ENCODE measurements around the gene KRTAP17-1.

The KRTAP17-1 gene

GRCh38 chr17:41332239-41332638 is 16.7 kb upstream of the KRTAP17-1 start:
- no peak for DNase-seq

DNA sequence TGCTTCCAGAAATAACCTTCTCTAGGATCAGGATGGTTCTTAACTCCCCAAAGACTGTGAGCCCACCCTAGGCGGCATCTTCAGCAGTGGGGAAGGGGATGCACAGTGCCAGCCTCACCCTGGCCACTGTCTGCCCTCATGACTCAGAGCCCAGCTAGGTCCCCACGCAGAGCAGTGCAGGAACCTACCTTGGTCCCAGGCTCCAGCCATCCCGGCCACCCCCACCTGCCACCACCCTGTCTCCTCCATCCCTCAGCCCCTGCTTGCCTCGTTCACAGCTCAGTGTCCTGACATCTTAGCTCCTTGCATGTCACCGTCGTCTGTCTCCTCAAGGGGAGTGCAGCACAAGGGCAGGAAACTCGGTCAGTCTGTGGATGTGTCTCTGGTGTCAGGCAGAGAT is 16.1 kb upstream of the KRTAP17-1 start:
- DNase-seq = no peak

- DNase-seq = no peak
Observed at GRCh38 chr17:41329279-41329948, 13.9 kb upstream of the KRTAP17-1 start.

DNA sequence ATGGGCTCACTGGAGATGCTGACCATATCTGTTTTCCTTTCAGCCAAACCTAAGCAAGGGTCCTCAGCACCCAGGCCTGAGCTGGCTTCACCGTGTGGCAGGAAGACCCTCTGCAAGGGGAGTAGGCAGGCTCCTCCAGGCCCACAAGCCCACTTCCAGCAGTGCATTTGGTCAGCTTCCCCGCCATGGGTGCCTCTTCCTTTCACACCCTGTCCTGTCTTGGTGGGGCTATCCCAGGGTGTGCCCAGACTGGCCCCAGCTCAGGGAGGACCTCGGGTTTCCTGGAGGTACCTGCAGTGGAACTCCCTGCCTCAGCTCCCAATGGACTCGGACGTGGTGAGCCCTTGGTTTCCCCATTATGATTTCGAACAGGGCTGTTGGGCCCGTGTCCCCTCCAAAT is 12.7 kb upstream of the KRTAP17-1 start:
- no peak for DNase-seq

GRCh38 chr17:41327411-41328120 is 12.1 kb upstream of the KRTAP17-1 start:
- no peak for DNase-seq

DNA sequence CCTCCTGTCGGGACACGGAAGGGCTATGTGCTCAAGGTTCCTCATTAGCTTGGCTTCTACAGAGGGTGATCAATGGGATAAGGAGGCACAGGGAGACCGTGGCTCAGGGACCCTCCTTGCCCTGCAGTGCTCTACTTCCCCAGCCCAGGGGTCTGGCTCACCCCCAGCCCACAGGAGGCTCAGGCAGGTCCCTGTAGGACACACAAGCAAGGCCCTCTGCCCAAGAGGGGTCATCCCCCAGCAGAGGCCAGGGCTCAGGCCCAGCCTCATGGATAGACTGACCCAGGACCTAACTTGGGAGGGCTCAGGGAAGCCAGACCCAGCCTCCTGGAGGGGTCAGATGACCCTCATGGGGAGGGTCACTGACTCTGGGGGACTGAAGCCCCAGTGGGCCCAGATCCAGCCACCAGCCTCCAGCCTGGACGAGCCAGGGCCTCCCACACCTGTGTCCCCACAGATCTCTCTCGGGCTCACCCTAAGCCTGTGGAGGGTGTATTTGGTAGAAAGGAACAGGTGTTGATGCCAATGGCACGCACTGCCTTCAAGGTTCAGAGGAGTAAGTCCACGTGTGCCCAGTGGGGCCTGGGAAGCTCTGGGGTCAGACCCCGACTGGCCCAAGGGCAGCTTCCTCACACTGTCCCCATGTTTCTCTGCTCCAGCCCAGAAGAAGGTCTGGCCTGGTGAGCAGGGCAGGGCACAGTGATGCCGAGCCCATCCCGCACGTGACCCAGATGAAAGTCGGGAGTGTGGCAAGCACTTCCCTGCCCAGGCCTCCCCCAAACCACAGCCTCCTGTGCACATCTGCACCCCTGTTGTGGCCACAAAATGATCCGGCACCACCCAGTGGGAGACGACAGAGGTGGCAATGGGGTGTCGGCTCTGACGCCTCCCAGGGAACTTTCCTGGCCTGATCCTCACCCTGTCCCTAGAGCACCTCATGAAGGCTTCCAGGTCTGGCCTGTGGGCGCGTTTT is 10.9 kb upstream of the KRTAP17-1 start:
- no peak for DNase-seq

DNA sequence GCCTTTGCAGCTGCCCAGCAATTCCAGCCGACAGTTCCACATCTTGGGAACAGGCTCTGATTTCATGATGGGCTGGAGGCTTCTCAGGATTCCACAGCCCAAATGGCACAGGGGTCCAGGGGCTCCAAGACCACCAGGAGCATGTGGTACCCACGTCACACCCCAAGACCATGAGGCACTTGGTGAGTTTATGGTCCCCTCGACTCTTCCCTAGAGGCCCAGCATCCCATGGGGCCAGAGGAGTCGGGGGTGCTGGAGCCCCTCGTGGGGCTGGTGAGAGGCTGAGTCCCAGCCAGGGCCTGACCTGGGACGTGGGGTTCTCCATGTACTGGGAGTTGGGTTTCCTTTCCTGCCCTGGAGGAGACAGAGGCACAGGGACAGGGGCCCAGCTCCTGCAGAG is 10.1 kb upstream of the KRTAP17-1 start:
- DNase-seq = no peak

DNA sequence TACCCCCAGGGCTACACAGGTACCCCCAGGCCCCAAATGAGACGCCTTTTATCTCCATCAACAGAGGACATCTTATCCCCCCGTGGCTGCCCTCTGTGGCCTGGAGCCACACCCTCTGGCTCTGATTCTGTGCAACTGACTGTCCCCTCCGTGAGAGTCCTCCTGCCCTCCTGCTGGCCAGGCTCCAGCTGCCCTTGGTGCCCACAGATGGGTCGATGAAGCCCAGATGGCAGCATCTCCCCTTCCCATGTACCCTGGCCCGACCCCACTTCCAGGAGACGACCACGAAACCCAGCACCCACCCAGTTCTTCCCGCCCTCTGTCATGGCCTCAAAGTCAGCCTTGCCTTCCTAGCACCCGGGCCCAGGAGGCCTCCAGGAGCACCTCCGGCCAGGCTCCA is 9.6 kb upstream of the KRTAP17-1 start:
- DNase-seq = no peak

GRCh38 chr17:41324180-41325075 is 8.9 kb upstream of the KRTAP17-1 start:
- DNase-seq = no peak

DNA sequence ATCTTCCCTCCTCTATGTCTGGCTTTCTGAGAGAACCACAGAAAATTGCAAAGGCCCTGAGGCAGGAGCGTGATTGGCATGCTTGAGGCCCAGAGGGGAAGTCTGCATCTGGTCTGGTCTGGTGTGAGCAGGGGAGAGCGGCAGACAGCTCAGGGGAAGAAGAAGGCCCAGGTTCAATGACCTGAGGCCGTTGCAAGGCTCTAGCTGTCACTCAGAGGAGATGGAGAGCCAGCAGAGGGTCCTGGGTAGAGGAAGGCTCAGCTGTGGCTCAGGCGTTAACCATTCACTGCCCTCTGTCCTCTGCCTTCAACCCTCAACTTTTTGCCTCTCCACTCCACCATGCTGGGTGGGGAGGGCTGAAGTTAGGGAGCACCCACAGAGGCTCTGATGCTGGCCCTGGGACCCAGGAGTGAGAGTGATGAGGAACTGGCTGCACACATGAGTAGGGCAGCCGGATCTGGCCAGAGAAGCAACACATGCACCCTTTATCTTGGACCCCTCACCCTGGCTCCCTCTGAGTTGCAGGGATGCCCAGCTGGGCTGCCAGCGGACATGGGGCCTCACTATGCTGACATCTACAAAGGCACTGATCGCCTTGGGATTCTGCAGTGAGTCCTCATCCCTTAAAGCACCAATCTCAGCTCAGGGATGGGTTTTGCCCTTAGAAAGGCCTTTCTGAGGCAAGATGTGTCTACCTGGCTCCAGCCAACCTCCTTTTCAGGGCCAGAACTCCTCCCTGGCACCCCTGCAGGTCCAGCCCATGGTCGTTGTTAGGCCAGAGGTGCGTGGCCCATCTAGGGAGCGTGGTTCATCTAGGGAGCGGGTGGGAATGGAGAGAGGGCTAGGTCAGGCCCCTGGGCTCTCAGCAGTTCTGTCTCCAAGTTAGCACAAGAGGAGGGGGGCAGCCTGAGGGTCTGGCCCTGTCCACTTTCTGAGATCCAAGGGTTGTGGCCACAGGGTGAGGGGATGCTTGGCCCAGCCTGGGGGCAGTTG is 7.7 kb upstream of the KRTAP17-1 start:
- no peak for DNase-seq

- DNase-seq = no peak
Observed at GRCh38 chr17:41322094-41322902, 6.8 kb upstream of the KRTAP17-1 start.

DNA sequence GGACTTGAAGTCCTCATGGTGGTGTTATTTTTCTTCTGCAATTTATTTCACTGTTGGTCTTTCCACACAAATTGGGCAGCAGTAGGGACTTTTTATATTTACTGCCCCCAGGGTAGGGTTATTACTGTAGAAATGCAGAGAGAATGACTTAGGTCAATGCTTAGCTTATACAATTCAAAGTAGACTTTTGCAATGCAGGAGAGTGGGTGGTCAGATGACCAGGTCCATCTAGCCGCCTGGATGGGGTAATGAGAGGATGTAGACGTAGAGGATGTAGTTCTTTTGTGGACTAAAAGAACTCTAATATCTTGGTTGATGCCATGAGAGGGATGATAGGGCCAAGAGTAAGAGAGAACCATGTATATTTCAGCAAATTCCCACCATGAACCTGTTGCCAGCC is 2.7 kb upstream of the KRTAP17-1 start:
- DNase-seq = no peak

DNA sequence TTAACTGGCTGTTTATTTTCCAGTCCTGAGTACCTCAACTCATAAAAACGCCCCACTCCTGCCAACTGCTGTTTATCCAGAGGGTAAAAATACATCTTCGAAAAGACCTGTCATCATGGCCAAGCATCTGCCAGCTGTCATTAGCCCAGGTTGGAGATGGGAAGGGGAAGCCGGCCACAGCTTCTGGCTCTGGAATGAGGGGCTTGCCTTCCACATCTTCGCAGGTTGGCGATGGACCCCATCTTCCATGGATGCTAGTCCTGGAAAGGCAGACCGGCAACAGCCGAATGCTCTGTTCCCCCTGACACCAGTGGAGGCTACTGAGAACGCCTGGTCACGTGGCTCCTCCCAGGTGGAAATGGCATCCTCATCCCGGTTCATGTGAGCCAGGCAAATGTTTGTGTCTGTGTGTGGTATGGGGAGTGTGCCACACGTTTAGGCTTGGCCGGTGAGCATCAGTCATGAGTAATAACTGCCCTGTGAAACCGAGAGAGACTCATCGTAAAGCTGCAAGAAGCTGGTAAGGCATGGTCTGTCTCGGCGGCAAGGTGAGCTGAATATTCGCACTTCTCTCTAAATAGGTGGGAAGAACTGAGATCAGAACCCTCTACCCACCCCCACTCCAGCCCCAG is 420 bp upstream of the KRTAP17-1 start:
- no peak for DNase-seq

DNA sequence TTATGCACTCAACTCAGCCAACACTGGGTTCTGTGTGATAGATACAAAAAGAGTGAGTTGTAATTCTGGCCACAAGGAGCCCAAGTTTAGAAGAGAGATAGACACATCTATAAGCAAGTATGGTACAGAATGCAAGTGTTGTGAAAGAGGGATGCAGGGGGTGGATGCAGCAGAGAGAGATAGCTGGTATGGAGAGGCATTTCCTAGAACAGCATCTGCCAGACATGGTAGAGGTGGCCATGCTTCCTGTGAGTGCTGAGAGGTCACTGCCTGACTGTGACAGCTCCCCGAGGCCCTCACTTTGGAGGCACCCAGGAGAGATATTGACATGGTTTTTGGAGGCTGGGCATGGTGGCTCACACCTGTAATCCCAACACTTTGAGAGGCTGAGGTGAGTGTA is 4.4 kb downstream of the KRTAP17-1 start:
- no peak for DNase-seq

DNA sequence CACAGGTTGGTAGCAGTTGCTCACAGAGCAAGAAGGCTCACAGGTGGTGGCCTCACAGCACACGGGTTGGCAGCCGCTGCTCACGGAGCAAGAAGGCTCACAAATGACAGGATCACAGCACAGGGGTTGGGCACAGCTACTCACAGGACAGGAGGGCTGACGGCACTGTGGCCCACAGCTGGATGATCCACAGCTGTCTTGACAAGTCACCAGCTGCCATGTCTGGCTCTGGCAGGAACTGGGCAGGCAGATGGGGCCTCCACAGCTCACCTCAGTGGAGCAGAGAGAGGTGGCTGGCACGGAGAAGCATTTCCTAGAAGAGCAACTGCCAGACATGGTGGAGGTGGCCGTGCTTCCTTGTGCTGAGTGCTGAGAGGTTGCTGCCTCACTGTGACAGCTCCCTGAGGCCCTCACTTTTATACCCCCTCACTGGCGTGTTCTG is 6.6 kb downstream of the KRTAP17-1 start, which contains the start of gene KRTAP16-1:
Gene KRTAP16-1 (minus strand): TSS at position 392 of the 442 bp plus-strand sequence. CDS start 56 bp downstream, at position 336.
- DNase-seq = no peak

- no peak for DNase-seq
Observed at GRCh38 chr17:41308251-41308917, 7.1 kb downstream of the KRTAP17-1 start.

- no peak for DNase-seq
Observed at GRCh38 chr17:41307647-41308046, 7.9 kb downstream of the KRTAP17-1 start.

DNA sequence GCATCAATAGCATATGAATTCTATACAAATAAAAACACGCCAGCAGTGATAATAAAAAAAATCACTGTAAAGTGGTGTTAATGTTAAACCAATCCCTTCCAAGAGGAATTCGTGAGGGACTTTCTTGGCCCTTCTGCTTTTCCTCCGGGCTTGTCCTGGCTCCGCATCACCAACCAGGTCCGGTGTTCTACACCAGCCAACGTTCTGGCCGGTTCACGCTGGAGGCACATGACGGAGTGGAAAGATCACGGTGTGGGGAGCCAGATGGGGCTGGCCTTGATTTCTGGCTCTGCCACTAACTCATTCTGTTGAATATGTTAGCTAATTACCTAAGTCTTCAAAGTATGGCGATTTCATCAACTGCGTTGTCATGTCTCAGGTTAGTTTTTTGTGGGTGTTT is 11.4 kb downstream of the KRTAP17-1 start:
- no peak for DNase-seq

GRCh38 chr17:41302981-41303380 is 12.5 kb downstream of the KRTAP17-1 start:
- no peak for DNase-seq
